Gastrocnemius medialis (tissue), 4 donors: ENCODE results near the gene CYP19A1. TPM values are rescaled to one million over a fixed set of nuclear protein-coding genes. Genes with fewer than 3 reads are reported as not detected.

Experiments
- ATAC-seq, 2 donors: fragments of 150-250 bp; one replicate each; pipeline ENCODE4 v1.9.1; 2016
- DNase-seq, 2 donors: peaks; one replicate each; pipeline ENCODE4 v3.0.0-alpha.2; 2019
- H3K27ac ChIP-seq, 4 donors: fragments of 200-600 bp; sonication (generic); 1 replicate in 1 of 4; 2 replicates in 3 of 4; pipeline ENCODE4 v1.5.1; 2016 to 2018; ENCODE audit warnings: mild to moderate bottlenecking in 2 of 4, moderate library complexity in 1 of 4
- H3K27me3 ChIP-seq, 3 donors: fragments of 200-600 bp; sonication (generic) in 2 of 3; 1 replicate in 1 of 3; 2 replicates in 2 of 3; pipeline versions ENCODE4 v1.5.1 to v1.6.0; 2016 to 2019; ENCODE audit warnings: mild to moderate bottlenecking in 1 of 3, moderate library complexity in 1 of 3
- H3K36me3 ChIP-seq, 2 donors: fragments of 200-600 bp; sonication (generic) in 1 of 2; one replicate each; pipeline ENCODE4 v1.5.1; 2017 to 2018
- H3K4me1 ChIP-seq, 2 donors: fragments of 200-600 bp; sonication (generic) in 1 of 2; one replicate each; pipeline ENCODE4 v1.5.1; 2016 to 2017; ENCODE audit warnings: mild to moderate bottlenecking in 2 of 2
- H3K4me3 ChIP-seq, 4 donors: fragments of 200-600 bp; sonication (generic) in 3 of 4; 1 replicate in 1 of 4; 2 replicates in 3 of 4; pipeline ENCODE4 v1.5.1; 2016 to 2019; ENCODE audit warnings: mild to moderate bottlenecking in 2 of 4
- H3K9me3 ChIP-seq, 3 donors: fragments of 200-600 bp; sonication (generic) in 2 of 3; 1 replicate in 1 of 3; 2 replicates in 2 of 3; pipeline ENCODE4 v1.5.1; 2016 to 2019
- POLR2A ChIP-seq, 2 donors: fragments of 450-650 bp; IDR thresholded peaks; one replicate each; pipeline ENCODE4 v1.6.1; 2017; ENCODE audit warnings: antibody characterized with exemption in 2 of 2, mild to moderate bottlenecking in 2 of 2, moderate library complexity in 2 of 2
- in situ Hi-C, 4 donors: fragments of 200-750 bp; cut with MboI; loops; one replicate each; pipeline versions ENCODE4 v1.15.0 to v1.8.0; 2017; ENCODE audit warnings: low sequenced_read_pairs in 4 of 4
- intact Hi-C: fragments of 100-400 bp; cut with DNase I; formaldehyde crosslinking; loops from one replicate; pipeline ENCODE4 v1.15.1; 2023; ENCODE audit warnings: low total_unique reads
- total RNA-seq, 4 donors: library from RNA; depleted of rRNA; stranded (reverse); fragments of >200 nt; gene quantifications; one replicate each; pipeline versions ENCODE4 v1.1.0 to v1.2.3, GENCODE V29; 2016
- TF ChIP-seq, protein P1 (sequence below), 5 experiments: fragments of 450-650 bp in 3 of 5; fragments of 200-600 bp in 2 of 5; sonication (generic) in 2 of 5; IDR thresholded peaks in 4 of 5; conservative IDR thresholded peaks in 1 of 5; 1 replicate in 4 of 5; 2 replicates in 1 of 5; pipeline ENCODE4 v1.5.1; 2016 to 2019; ENCODE audit warnings: antibody characterized with exemption in 5 of 5, mild to moderate bottlenecking in 3 of 5, moderate library complexity in 3 of 5

The CYP19A1 gene
- total RNA-seq, 4 donors from 2014 or later, result 0.68 to 0.75 (median 0.71) TPM; not detected in 1

GRCh38 chr15:51378406-51378805, 40.0 kb upstream of the CYP19A1 start:
- Histone ChIP-seq H3K36me3 (no peaks in the 10 kb centered on the region), H3K9me3 (no peaks in the 10 kb centered on the region), H3K27me3 (no peaks in the 10 kb centered on the region), H3K4me1 (no peaks in the 10 kb centered on the region), H3K4me3 (no peak overlapping the region), H3K27ac (no peak overlapping the region)
- DNase-seq (no peak), ATAC-seq (no peak)
- intact Hi-C loops (loop anchor here (5.0 kb wide), 1 partner anchor 51 kb away; no protein-coding TSS in a partner anchor), in situ Hi-C loops (loop anchor here in 3 of 4 donors (10.0 to 25.0 kb wide), 3 partner anchors 91 to 216 kb away; no protein-coding TSS in a partner anchor)
- TF ChIP-seq, protein P1, sequence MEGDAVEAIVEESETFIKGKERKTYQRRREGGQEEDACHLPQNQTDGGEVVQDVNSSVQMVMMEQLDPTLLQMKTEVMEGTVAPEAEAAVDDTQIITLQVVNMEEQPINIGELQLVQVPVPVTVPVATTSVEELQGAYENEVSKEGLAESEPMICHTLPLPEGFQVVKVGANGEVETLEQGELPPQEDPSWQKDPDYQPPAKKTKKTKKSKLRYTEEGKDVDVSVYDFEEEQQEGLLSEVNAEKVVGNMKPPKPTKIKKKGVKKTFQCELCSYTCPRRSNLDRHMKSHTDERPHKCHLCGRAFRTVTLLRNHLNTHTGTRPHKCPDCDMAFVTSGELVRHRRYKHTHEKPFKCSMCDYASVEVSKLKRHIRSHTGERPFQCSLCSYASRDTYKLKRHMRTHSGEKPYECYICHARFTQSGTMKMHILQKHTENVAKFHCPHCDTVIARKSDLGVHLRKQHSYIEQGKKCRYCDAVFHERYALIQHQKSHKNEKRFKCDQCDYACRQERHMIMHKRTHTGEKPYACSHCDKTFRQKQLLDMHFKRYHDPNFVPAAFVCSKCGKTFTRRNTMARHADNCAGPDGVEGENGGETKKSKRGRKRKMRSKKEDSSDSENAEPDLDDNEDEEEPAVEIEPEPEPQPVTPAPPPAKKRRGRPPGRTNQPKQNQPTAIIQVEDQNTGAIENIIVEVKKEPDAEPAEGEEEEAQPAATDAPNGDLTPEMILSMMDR (IDR thresholded peaks at IDR 0.05 in 4 of 5, conservative IDR thresholded peaks at IDR 0.05 in 1 of 5), result no peak
- TF ChIP-seq POLR2A (IDR thresholded peaks at IDR 0.05), result no peak

DNA sequence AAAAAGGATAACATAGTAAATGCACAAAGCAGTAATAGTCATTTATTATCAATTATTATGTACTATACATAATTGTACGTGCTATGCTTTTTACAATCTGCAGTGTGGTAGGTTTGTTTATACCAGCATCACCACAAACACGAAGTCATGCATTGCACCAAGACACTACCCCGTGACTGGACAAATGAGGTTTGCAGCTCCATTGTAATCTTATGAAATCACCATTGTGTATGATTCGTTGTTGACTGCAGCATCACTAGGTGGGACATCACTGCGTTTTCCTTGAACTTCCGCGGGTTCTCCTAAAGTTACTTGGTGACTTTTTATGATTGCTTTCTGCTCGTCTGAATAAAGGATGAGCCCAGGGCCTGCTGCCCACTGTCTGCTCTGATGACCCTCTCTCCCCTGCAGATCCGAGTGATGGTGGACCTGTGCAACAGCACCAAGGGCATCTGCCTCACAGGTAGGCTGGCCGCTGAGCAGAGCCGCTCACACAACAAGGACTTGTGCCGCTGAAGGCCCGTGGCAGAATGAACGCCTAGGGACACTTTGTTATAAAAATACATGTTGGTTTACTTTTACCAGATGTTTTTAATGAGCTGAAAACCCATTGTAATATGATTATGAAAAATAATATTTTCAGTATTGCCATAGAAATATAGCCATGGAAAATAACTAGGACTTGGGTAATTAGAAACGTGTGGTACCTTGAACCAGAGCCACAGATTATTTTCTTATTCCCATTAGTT, 38.8 kb upstream of the CYP19A1 start:
- H3K27ac ChIP-seq, result no peak overlapping the region
- no peaks in the 10 kb centered on the region for H3K4me1 ChIP-seq
- TF ChIP-seq POLR2A (IDR thresholded peaks at IDR 0.05), result no peak
- TF ChIP-seq, protein P1 (IDR thresholded peaks at IDR 0.05 in 4 of 5, conservative IDR thresholded peaks at IDR 0.05 in 1 of 5), result no peak
- ATAC-seq, result no peak
- no peaks in the 10 kb centered on the region for H3K9me3 ChIP-seq
- no peaks in the 10 kb centered on the region for H3K36me3 ChIP-seq
- in situ Hi-C loops, result loop anchor here in 3 of 4 donors (10.0 to 25.0 kb wide), 3 partner anchors 90 to 215 kb away; no protein-coding TSS in a partner anchor
- H3K4me3 ChIP-seq, result no peak overlapping the region
- no peaks in the 10 kb centered on the region for H3K27me3 ChIP-seq
- intact Hi-C loops, result loop anchor here (5.0 kb wide), 1 partner anchor 50 kb away; no protein-coding TSS in a partner anchor
- no peak for DNase-seq

DNA sequence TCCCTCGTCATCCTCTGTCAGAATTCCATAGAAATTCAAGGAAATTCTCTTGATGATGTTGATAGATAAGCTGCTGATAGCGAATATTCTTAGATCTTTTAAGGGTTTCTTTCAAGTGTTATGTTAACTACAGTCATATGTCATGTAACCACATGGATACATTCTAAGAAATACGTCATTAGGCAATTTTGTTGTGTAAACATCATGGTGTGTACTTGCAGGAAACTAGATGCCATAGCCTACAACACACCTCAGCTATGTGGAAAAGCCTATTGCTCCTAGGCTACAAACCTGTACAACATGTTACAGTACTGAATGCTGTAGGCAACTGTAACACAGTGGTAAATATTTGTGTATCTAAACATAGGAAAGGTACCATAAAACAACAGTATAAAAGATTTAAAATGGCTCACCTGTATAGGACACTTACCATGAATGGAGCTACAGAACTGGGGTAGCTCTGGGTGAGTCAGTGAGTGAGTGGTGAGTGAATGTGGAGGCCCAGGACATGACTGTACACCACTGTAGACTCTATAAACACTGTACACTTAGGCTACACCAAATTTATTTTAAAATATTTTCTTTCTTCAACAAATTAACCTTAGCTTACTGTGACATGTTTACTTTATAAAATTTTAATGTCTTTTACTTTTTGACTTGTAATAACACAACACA, 37.7 kb upstream of the CYP19A1 start:
- no peak overlapping the region for H3K4me3 ChIP-seq
- TF ChIP-seq, protein P1 (IDR thresholded peaks at IDR 0.05 in 4 of 5, conservative IDR thresholded peaks at IDR 0.05 in 1 of 5), result no peak
- TF ChIP-seq POLR2A (IDR thresholded peaks at IDR 0.05), result no peak
- ATAC-seq (no peak), DNase-seq (no peak)
- H3K4me1 ChIP-seq, result no peaks in the 10 kb centered on the region
- no peaks in the 10 kb centered on the region for H3K9me3 ChIP-seq
- H3K27me3 ChIP-seq, result no peaks in the 10 kb centered on the region
- in situ Hi-C loops, result loop anchor here in 3 of 4 donors (10.0 to 25.0 kb wide), 3 partner anchors 89 to 214 kb away; no protein-coding TSS in a partner anchor
- no peak overlapping the region for H3K27ac ChIP-seq
- H3K36me3 ChIP-seq, result no peaks in the 10 kb centered on the region
- intact Hi-C loops, result loop anchor here (5.0 kb wide), 1 partner anchor 49 kb away; no protein-coding TSS in a partner anchor

DNA sequence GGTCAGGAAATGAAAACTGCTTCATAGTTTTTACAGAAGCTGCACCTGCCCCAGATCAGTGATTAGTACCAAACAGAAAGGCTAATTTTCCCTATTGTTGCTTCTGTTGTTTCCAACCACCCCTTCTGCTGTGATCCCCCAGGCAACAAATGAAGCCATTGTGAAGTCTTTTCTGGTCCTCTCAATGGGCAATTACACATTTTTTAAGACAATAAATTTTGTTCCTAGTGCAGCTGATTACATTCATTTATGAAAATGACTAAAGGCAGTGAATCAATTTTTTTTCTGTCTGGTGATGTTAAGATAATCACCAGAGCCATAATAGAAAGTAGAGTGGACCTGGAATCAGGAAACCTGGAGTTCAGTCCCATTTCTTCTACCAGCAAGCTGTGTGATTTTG, 35.7 kb upstream of the CYP19A1 start:
- DNase-seq (no peak), ATAC-seq (no peak)
- TF ChIP-seq, protein P1 (IDR thresholded peaks at IDR 0.05 in 4 of 5, conservative IDR thresholded peaks at IDR 0.05 in 1 of 5), result no peak
- TF ChIP-seq POLR2A (IDR thresholded peaks at IDR 0.05), result no peak
- no peaks in the 10 kb centered on the region for H3K4me1 ChIP-seq
- in situ Hi-C loops, result loop anchor here in 1 of 4 donors (10.0 kb wide), 1 partner anchor 89 kb away; no protein-coding TSS in a partner anchor
- no peak overlapping the region for H3K4me3 ChIP-seq
- H3K27ac ChIP-seq, result no peak overlapping the region
- H3K27me3 ChIP-seq, result no peaks in the 10 kb centered on the region
- intact Hi-C loops, result no loop called here
- no peaks in the 10 kb centered on the region for H3K9me3 ChIP-seq
- H3K36me3 ChIP-seq, result no peaks in the 10 kb centered on the region
